ENCODE measurements around the gene IFRD1.

The IFRD1 gene

DNA sequence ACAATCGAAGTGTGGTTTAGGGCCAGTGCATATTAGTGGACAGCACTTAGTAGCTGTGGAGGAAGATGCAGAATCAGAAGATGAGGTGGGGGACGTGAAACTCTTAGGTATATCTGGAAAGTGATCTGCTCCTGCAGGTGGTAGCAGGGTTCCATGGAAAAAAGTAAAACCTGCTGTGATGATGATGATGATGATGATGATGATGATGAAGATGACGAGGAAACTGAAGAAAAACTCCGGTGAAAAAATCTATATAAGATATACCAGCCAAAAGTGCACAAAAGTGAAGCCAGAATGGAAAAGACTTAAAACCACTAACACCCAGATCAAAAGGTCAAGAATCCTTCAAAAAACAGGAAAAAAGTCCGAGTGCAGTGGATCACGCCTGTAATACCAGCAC is 70.5 kb downstream of the IFRD1 start:
- no peak for DNase-seq

DNA sequence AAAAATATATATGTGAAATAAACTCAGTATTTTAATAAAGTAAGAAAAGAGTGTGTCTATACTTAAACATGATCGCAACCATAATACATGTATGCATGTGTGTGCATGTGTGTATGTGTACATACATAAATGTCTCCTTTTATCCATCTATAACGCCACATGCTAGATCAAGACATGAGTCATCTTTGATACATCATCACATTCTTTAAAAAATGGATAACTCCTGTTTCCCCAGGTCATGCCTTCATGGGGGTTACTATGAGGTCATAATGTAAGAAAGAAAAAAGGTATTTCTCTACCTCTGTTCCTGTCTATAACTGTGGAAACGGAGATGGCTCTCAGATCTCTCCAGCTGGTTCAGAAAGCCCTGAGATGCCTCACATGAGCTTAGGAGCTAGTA is 71.7 kb downstream of the IFRD1 start:
- DNase-seq = no peak

DNA sequence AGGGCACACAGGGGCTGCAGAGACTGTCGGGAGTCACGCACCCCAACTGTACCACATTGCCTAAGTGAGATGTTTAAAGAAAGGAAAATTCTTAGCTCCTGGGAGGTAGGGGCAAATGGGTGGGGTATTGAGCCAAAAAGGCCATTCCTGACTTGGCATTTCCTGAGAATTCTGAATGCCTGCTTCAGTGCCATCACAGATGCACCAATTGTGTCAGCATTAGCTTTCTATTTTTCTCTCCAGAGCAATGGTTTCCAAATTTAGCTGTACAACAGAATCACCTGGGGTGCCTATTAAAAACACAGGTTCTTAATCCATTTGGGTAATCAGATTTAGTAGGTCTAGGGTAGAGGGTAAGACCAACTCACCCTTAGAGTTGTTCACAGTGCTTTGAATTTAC is 73.6 kb downstream of the IFRD1 start:
- DNase-seq = no peak

Data from femur (tissue), 1 donor.